Stimulated activated CD4-positive, alpha-beta T cell treated with anti-CD3 and anti-CD28 coated beads, Interleukin-4, amount 100 ng/mL, for 48 hours (primary cell): Measurements from ENCODE around the gene RBCK1.
"Not testable (repeated sequence)": the region's sequence is repeated elsewhere in the genome, so short reads cannot be mapped to it uniquely, and the experiment has no call there.

Experiments
- DNase-seq, 2 donors: peaks; one replicate each; pipeline ENCODE4 v3.0.0-alpha.2; 2020; ENCODE audit warnings: low read depth in 2 of 2

RBCK1 gene

GRCh38 chr20:437787-438486, 29.8 kb downstream of the RBCK1 start:
- no peak for DNase-seq

GRCh38 chr20:438571-439469, 30.7 kb downstream of the RBCK1 start:
- DNase-seq, result peak in 1 of 2 donors; percentile 20

GRCh38 chr20:440148-440547, 32.0 kb downstream of the RBCK1 start:
- DNase-seq, result no peak

GRCh38 chr20:440636-441035, 32.5 kb downstream of the RBCK1 start:
- no peak for DNase-seq

GRCh38 chr20:443223-443775, 35.2 kb downstream of the RBCK1 start:
- no peak for DNase-seq

- no peak for DNase-seq
Observed at GRCh38 chr20:444117-444516, 36.0 kb downstream of the RBCK1 start.

GRCh38 chr20:444862-445426, 36.8 kb downstream of the RBCK1 start:
- DNase-seq, result no peak

- DNase-seq, result no peak
Observed at GRCh38 chr20:445514-446336, 37.6 kb downstream of the RBCK1 start.

GRCh38 chr20:452021-452420, 43.9 kb downstream of the RBCK1 start:
- not testable (repeated sequence) for DNase-seq

- no peak for DNase-seq
Observed at GRCh38 chr20:454951-455350, 46.9 kb downstream of the RBCK1 start.

GRCh38 chr20:458776-459175, 50.7 kb downstream of the RBCK1 start:
- no peak for DNase-seq

- no peak for DNase-seq
Observed at GRCh38 chr20:460180-460579, 52.1 kb downstream of the RBCK1 start.

- DNase-seq, result no peak
Observed at GRCh38 chr20:460707-461106, 52.6 kb downstream of the RBCK1 start.

GRCh38 chr20:461254-462198, 53.4 kb downstream of the RBCK1 start:
- peak; percentile 39 to 46 for DNase-seq

GRCh38 chr20:462199-462991, 54.3 kb downstream of the RBCK1 start, which contains the start of gene TBC1D20:
Gene TBC1D20, minus strand, starts transcription at chr20:462533. Its CDS starts 128 bp downstream, at chr20:462405.
- peak; percentile 71 to 86 for DNase-seq

GRCh38 chr20:467755-468154, 59.7 kb downstream of the RBCK1 start:
- DNase-seq, result no peak

- no peak for DNase-seq
Observed at GRCh38 chr20:469746-470490, 61.8 kb downstream of the RBCK1 start.

GRCh38 chr20:472137-472846, 64.2 kb downstream of the RBCK1 start:
- no peak for DNase-seq
